NCI-H187 (cell line): ENCODE data around the gene FOSL1.

ENCODE experiments used
- DNase-seq, 2 experiments: peaks; one replicate each; lab custom pipeline; 2025; lab: John Stamatoyannopoulos, UW

The FOSL1 gene

DNA sequence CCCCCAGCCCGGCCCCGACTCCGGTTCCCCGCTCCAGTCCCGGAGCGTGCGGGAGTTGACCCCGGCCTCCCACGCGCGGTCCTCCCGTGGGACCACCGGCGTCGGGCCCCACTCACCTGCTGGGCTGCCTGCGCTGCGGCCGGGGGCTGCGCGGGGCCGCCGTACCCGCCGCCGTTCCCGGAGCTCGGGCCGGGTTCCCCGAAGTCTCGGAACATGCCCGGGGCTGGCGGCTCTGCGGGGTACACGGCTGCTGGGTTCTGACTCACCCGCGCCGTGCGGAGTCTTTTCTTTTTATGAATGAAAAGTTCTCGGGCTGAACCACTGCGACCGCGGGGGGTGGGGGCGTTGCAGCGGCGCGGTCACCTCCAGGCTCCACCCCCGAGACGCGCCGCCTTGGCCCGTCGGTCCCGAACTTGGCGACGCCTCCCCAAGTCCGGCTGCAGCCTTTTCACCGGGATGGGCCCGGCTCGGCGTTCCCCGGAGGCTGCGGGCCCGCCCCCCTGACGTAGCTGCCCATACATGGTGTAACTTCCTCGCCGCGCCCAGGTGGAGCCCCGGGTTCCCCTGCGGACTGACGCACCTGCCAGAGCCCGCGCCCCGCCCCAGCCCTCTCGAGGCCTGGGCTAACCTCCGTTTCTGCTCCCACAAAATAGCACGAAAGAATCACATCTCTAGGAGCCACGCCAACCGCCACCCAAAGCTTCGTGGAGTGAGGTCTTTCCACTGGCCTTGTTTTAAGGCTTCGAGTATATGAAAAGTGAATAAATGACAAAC, at the start of gene FOSL1:
Gene FOSL1, minus strand, starts transcription at position 264 of the 774 bp plus-strand sequence. Its CDS starts 49 bp downstream, at position 215.
- peak in 1 of 2 experiments; percentile 59 for DNase-seq

DNA sequence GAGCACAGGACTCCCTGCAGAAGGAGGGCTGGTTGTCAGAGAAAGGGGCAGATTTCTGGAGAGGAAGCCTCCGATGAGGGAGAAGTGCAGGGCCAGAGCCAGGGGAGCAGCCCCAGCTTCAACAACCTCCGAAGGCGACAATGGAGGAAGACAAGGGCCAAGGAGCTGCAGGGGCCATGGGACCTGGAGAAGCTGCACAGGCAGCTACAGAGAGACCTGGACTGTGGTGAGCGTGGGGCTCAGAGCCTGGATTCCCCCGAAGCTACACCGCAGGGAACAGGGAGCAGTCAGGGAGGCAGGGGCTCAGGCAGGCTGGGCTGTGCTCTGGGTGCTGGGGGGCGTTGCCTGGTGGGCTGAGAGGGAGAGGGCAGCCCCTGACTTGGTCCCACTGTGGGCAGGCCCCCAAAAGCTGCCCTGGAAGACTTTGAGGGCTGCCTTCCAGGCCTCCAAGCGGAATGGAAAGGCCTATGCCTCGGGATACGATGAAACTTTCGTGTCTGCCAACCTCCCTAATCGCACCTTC, 47.5 kb upstream of the FOSL1 start:
- DNase-seq, result no peak

- DNase-seq, result no peak
Measured at GRCh38 chr11:65947133-65947532, 46.9 kb upstream of the FOSL1 start.

DNA sequence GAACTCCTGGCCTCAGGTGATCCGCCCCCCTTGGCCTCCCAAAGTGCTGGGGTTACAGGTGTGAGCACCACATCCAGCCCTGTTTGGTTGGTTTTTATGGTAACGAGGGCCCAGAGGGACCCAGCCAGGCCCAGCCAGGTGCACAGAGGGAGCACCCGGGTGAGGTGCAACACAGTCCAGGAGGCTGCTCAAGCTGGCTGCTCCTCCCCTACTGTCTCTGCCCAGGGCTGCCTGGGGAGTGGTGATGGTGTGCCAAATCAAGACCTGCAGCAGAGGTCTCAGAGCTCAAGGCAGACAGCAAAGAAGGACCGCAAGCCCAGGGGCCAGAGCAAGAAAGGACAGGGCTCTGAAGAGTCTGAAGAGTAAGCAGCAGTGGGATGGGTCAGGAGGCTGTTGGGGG, 46.5 kb upstream of the FOSL1 start:
- DNase-seq, result no peak

- no peak for DNase-seq
Measured at GRCh38 chr11:65945941-65946558, 45.9 kb upstream of the FOSL1 start.

- no peak for DNase-seq
Measured at GRCh38 chr11:65945430-65945911, 45.3 kb upstream of the FOSL1 start, which contains the start of gene TSGA10IP. Gene TSGA10IP (plus strand): TSS chr11:65945480. CDS start chr11:65945676, 196 bp downstream.

- DNase-seq, result no peak
Measured at GRCh38 chr11:65944767-65945166, 44.6 kb upstream of the FOSL1 start.

DNA sequence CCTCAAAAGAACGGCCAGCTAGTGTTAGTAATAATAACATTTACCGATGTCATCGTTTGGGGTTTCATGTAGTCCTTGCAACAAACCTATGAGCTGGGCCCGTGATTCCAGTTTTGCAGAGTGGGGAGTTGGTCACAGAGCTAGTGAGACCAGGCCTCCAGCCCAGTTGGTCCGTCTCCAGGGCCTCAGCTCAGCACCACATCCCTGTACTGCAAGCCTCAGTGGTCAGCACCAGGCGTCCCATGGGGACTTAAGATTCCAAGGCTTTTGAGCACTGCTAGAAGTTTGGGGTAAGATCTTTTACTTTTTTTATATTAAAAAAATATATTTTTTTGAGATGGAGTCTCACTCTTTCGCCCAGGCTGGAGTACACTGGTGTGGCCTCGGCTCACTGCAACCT, 44.0 kb upstream of the FOSL1 start:
- no peak for DNase-seq

- DNase-seq, result no peak
Measured at GRCh38 chr11:65942531-65942930, 42.3 kb upstream of the FOSL1 start.

GRCh38 chr11:65941720-65942310, 41.6 kb upstream of the FOSL1 start:
- DNase-seq, result no peak

DNA sequence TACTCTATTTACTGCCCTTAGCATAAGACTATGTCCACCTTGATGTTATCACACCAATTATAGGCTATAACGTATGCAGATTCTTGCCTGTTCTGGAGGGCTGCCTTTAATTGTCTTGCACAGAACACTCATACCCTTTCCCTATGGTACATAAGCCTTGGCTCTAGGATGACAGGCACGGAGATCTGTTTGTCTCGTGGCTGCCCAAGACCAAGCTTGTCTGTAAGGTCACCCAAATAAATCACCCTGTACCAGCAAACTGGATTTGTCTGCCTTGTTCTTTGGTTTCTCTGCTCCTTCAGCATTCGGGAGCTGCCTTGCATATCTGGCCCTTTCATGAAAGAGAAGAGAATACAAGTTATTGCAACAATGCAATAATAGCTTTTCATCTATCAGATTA, 37.6 kb upstream of the FOSL1 start:
- DNase-seq, result no peak

DNA sequence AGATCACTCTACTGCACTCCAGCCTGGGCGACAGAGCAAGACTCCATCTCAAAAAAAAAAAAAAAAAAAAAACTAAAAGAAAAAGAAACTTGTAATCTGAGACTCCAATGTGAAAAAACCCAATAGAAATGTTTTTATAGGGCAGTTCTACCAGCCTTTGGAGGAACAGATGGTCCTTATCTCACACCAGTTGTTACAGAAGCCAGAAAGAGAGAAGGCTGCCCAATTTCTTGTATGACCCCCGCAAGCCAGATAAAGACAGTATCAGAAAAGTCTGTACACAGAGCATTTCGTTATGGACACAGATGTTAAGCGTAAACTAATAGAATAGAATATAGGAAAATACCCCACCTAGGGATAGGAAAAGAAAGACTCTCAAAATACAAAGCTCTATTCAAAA, 33.8 kb upstream of the FOSL1 start:
- no peak for DNase-seq

GRCh38 chr11:65932558-65932919, 32.4 kb upstream of the FOSL1 start:
- no peak for DNase-seq

GRCh38 chr11:65931773-65932557, 31.8 kb upstream of the FOSL1 start:
- no peak for DNase-seq

GRCh38 chr11:65928667-65929066, 28.5 kb upstream of the FOSL1 start:
- DNase-seq, result no peak

DNA sequence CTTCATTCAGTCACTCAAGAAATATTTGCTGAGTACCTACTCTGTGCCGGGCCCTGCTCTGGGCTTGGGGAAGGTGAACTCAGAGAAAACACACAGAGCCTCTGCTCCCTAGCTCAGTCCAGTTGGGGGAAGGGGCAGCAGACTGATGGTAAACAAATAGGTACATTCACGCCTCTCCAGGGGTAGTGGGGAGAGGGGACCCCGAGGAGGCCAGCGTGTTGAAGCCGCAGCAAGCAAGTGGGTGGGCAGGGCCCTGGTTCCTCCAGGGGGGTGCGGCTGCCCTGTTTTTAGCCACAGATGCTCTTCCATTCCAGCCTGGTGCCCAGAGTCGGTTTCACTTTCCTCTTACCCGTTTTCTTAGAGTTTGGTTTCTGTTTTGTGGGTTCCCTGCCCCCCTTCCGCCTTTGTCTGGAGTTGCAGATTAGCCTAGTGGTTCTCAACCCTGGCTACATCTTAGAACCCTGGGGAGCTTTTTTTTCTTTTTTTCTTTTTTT, 27.8 kb upstream of the FOSL1 start:
- DNase-seq, result no peak

GRCh38 chr11:65925397-65925796, 25.2 kb upstream of the FOSL1 start:
- DNase-seq, result no peak

DNA sequence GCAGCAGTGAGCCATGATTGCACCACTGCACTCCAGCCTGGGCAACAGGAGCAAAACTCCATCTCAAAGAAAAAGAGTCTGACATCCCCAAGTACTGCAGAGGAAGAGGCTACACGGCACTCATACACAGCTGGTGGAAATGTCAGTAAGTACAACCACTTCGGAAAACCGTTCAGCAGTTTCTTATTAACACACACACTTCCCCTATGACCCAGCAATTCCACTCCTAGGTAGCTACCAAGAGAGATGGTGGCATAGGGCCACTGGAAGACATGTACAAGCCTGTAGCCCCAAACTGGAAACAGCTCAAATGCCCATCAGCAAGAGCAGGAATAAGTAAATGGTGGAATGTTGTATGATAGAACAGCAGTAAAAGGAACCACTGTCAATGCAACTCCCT, 22.4 kb upstream of the FOSL1 start:
- no peak for DNase-seq

DNA sequence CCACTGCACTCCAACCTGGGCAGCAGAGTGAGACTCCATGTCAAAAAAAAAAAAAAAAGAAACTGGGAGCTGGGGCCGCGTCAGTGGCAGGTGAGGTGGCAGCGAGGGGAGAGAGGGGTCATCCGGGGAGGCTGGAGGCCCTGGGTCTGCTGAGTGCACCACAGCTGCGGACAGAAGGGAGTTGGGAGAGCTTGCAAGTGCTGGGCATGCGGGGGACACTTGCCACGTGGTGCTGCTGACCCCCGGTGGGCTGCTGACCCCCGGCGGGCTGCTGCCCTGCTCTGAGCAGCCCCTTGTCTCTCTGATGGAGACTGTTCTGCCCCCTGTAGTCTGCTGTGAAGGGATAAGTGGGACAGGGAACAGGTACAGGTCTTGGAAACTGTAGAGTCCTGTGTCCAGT, 21.7 kb upstream of the FOSL1 start:
- DNase-seq, result no peak

DNA sequence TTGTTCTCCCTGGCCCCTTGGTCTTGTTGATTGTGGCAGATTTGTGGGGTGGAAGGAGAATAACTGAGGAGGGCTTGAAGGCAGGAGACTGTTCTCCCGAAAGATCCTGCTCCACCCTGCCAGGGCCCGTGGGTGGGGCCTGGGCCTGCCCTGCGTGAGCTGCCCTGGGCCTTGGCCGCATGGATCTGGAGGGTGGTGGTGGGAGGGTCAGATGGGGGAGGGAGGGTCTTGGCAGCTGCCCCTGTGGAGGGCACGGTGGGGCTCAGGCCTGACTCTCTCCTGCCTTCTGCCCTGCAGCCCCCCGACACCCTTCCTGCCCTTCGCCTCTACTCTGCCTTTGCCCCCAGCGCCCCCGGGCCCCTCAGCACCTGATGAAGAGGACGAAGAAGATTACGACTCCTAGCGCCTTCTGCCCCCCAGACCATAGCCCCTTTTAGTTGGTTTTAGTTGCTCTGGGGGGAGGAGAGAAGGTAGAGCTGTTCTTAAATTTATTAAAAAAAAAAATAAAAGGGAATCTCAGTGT, 20.9 kb upstream of the FOSL1 start:
- no peak for DNase-seq

- no peak for DNase-seq
Measured at GRCh38 chr11:65920372-65920802, 20.2 kb upstream of the FOSL1 start.
